NCI-H748 treated with DMSO at 0.1 percent for 48 hours (cell line): ENCODE data around the gene ITGAL.

Source experiments
- DNase-seq: peaks from one replicate; lab custom pipeline; 2025; lab: John Stamatoyannopoulos, UW

Gene ITGAL

DNA sequence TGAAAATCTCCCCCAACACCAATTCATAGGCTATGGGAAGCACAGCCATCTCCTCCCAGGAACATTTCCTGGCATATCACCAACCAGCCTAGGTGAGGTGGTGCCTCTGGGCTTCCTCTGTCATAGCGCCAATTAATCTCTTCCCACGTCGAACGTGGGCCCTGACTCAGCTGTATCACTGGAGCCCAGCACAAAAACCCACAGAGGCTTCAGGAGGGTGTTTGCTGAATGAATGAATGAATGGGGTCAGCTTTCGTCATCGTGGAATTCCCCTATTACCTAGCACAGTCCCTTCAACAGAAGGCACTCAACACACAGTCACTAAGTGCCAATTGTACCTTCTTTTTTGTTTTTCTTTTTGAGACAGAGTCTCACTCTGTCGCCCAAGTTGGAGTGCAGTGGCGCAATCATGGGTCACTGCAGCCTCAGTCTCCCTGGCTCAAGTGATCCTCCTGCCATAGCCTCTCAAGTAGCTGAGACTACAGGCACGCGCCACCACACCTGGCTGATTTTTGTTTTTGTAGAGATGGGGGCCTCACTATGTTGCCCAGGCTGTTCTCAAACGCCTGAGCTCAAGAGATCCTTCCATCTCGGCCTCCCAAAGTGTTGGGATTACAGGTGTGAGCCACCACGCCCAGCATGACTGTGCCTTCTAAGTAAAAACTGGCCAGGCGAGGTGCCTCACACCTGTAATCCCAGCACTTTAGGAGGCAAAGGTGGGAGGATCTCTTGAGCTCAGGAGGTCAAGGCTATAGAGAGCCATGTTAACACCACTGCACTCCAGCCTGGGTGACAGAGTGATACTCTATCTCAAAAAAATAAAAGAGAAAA lies 94.8 kb downstream of the ITGAL start:
- DNase-seq, result no peak

DNA sequence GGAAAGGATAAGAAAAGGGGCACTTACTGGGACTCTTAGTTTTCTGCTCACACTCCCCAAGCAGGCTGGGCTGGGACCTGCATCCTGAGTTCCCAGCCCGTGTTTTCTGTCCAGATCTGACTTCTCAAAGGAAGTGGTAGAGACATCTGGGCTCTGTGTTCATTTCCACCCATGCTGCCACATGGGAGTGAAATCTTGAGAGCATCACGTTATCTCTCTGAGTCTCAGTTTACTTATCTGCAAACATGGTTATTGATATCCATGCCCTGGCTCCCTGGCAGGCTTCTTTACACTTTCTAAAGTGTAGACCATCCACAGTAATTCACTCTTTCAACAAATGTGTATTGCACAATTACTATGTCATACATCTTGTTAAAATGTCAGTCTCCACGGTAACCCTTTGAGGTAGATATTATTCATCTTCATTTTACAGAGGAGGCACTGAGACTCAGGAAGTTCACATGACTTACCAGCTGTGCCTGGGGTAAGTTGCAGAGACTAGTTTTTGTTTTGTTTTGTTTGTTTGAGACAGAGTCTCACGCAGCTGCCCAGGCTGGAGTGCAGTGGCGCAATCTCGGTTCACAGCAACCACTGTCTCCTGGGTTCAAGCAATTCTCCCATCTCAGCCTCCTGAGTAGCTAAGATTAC lies 95.6 kb downstream of the ITGAL start:
- no peak for DNase-seq

DNA sequence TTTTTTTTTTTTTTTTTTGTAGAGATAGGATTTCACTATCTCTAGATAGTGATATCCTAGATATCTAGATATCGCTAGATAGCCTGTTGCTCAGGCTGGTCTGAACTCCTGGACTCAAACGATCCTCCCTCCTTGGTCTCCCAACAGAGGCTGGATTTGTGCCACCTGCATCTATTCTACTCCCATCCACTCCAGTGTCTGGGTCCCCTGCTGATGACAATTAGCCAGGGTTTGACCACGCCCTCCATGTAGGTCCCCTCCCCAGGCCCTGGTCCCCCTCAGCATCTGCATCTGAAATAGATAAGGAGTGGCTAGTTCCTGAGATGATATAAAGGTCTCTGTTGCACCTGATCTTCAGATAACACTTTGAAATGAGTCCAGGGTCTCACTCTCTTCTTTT lies 96.7 kb downstream of the ITGAL start:
- DNase-seq, result no peak

DNA sequence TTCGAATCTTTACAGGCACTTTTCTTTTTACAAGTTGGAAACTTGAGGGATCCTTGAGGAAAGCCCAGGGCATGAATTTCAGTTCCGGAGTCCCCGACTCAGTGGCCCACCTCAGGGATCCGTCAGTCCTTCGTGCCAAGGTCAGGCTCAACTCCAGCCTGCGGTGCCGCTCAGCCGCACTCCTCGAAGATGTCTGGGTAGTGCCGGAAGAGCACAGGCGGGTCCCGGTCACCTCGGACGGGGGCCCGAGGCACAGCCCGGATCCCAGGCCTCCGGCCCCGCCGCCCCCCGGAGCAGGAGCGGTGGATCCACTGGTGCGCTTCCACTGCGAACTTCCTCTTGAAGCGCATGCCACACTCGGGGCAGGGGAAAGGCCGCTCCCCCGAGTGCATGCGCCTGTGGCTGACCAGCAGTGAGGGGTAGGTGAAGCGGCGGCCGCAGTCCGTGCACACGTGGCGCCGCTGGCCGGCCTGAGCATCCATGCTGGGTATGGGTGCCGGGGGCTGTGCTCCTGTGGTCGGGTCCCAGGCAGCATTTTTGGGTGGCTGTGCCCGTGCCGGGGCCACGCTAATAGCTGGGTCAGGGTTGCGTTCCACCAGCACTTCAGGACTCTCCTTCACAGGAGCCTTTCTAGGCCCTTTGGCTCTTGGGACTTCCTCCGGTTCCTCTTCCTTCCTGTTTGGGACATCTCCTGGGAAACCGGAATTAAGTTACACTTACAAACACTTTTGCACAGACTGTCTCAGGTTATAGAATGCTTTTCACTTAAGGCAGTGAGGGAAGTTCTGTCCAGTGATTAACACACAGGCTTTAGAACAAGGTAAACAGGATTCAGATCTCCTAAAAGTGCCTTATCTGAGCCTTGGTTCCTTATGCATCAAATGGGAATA lies 97.4 kb downstream of the ITGAL start:
- no peak for DNase-seq

DNA sequence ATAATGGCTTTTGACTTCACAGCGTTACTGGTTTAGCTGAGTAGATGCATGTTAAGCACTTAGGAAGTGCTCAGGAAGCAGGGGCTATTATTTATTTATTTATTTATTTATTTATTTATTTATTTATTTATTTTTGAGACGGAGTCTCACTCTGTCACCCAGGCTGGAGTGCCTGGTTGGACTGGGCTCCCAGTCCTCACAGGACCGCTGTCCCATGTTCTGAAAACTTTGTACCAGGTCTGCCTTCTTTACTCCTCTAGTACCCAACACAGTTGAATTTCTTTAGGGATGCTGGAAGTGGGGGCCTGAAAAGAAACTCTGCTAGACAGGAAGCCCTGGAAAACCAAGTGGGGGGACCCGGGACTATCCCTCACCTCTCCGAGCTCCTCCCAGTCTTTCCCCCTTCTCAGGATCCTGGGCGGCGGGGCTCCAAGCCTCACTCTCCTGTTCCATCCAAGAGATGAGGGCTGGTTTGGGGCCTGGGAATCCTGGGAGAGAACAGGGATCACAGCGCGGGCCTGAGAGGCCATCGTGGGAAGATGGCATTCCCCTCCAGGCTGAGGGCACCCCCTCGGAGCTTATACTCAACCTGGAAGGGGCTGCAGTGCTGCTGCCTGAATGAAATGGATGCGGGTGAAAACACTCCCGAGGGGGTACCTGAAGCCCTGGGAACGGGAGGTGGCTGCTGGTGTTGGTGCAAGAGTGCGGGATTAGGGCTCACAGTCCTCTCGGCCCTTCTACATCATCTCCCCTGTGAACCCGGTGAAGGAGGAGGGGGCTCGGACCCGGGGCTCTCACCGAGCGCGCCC lies 98.3 kb downstream of the ITGAL start:
- DNase-seq, result no peak

DNA sequence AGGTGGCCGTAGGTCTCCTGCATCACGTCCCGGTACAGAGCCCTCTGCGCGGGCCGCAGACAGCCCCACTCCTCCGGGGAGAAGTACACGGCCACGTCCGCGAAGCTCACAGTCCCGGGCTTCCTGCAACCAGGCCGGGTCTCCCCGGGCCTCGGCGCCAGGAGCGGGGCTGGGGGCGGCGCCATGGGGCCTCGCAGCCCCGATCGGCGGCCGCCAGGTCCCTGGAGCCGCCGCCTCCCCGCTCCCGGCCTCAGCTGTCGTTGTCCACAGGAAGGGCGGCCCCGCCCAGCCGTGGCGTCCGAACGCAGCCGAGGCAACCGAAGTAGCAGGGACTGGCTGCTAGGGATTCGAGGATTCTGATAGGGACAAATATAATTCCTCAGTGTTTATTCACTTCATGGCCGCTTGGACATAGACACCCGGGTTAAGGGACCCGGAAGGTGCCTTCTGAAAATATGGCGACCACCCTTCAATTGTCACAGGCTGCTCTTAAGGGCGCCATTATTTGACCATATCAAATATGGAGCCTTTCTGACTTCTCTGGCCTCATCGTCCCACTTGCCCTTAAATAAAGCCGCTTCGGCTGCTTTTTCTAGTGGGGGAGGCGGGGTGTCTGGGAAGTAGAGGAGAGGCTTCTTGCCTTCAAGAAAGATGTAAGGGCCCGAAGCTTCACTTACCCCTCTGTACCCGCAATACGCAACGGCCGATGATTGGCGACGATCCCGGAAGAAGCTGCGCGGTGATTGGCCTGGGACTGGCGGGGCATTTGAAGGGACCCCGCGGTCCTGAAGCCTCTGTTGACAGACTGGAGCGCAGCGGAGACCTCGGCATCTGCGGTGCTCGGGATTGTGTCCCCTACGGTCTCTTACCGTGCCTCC lies 99.1 kb downstream of the ITGAL start, which contains the start of gene ZNF688:
Gene ZNF688 (minus strand): TSS at position 270 of the 878 bp plus-strand sequence. CDS start 85 bp downstream, at position 185.
- DNase-seq, result peak; percentile 77
